Mesangial cell (primary cell): ENCODE data around the gene PLEKHS1. TPM values are rescaled to one million over a fixed set of nuclear protein-coding genes. Genes with fewer than 3 reads are reported as not detected.

Source experiments
- total RNA-seq: library from RNA; depleted of rRNA; stranded (reverse); fragments of >200 nt; gene quantifications from 2 replicates; pipeline ENCODE4 v1.2.3, GENCODE V29; 2015

PLEKHS1 gene
- not detected in 2 replicates for total RNA-seq

DNA sequence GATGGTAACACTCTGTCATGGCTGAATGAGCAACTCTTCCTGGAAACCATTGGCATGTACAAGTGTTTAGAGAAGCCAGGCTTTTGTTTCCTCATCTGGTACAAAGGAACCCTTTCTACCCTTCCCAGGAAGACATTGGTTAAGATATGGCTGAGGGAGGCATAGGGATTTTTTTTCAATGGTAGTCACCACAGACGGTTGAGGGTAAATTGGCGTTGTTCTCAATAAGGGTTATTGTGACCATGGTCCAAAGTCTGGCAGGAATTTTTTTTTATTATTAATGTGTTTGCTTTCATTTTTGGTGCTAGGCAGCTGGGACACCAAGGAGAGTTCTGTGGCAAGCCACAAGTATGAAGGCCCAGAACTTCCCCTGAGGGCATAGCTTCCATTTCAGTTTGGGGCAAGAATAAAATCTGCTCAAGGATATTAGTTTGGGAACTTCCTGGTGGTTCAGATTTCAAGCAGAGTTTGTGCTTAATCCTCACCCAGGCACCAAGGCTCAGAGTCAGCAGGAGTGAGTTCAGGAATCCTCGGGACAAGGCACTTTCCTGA lies at the start of gene PLEKHS1:
Gene PLEKHS1 (plus strand): TSS at position 502 of the 552 bp plus-strand sequence. CDS start 3,596 bp downstream, outside the sequence.

Other genes with a start within 250 kb of the PLEKHS1 start
- 0.16 and 1.3 TPM in 2 replicates for gene HABP2, start 198.6 kb upstream of the PLEKHS1 start, total RNA-seq
- gene NRAP, start 87.6 kb upstream of the PLEKHS1 start, total RNA-seq, result not detected in 2 replicates
- gene CASP7, start 71.8 kb upstream of the PLEKHS1 start, total RNA-seq, result 12.5 and 16.2 TPM in 2 replicates
- 3.0 and 8.3 TPM in 2 replicates for gene DCLRE1A, start 102.4 kb downstream of the PLEKHS1 start, total RNA-seq
- 20.2 and 33.7 TPM in 2 replicates for gene NHLRC2, start 103.0 kb downstream of the PLEKHS1 start, total RNA-seq